HEK293 (cell line): ENCODE results near the gene NDUFB10.

Experiments used
- BCL11B ChIP-seq: fragments of 450-650 bp; formaldehyde crosslinking; IDR thresholded peaks from 2 replicates; pipeline ENCODE4 v1.5.1; 2016; ENCODE audit warnings: low read depth, missing biosample characterization, missing genetic modification characterization
- HIC1 ChIP-seq: fragments of 450-650 bp; formaldehyde crosslinking; IDR thresholded peaks from 2 replicates; pipeline ENCODE4 v1.5.1; 2016; ENCODE audit warnings: missing biosample characterization, missing genetic modification characterization
- HOXA7 ChIP-seq: sonication (generic); formaldehyde crosslinking; IDR thresholded peaks from 2 replicates; pipeline ENCODE4 v1.8.1; 2022; ENCODE audit warnings: missing genetic modification reagents, borderline replicate concordance
- INSM2 ChIP-seq: fragments of 450-650 bp; formaldehyde crosslinking; IDR thresholded peaks from 2 replicates; pipeline ENCODE4 v1.5.1; 2016; ENCODE audit warnings: missing biosample characterization, missing genetic modification characterization
- KLF7 ChIP-seq: fragments of 450-650 bp; formaldehyde crosslinking; IDR thresholded peaks from 2 replicates; pipeline ENCODE4 v1.5.1; 2016; ENCODE audit warnings: missing biosample characterization, missing genetic modification characterization, borderline replicate concordance
- PBX3 ChIP-seq: sonication (generic); formaldehyde crosslinking; IDR thresholded peaks from 2 replicates; pipeline ENCODE4 v1.8.1; 2022; ENCODE audit warnings: mild to moderate bottlenecking, moderate library complexity, missing genetic modification reagents
- PRDM6 ChIP-seq: fragments of 450-650 bp; formaldehyde crosslinking; IDR thresholded peaks from 2 replicates; pipeline ENCODE4 v1.5.1; 2017; ENCODE audit warnings: missing biosample characterization, missing genetic modification characterization
- SP2 ChIP-seq: fragments of 450-650 bp; formaldehyde crosslinking; IDR thresholded peaks from 2 replicates; pipeline ENCODE4 v1.5.1; 2016; ENCODE audit warnings: missing biosample characterization, missing genetic modification characterization
- ZBTB6 ChIP-seq: fragments of 450-650 bp; formaldehyde crosslinking; IDR thresholded peaks from 2 replicates; pipeline ENCODE4 v1.5.1; 2017; ENCODE audit warnings: missing biosample characterization, missing genetic modification characterization
- ZBTB8A ChIP-seq: fragments of 450-650 bp; formaldehyde crosslinking; IDR thresholded peaks from 2 replicates; pipeline ENCODE4 v1.5.1; 2016; ENCODE audit warnings: missing biosample characterization, missing genetic modification characterization
- ZNF169 ChIP-seq: fragments of 450-650 bp; formaldehyde crosslinking; IDR thresholded peaks from 2 replicates; pipeline ENCODE4 v1.5.1; 2016; ENCODE audit warnings: missing biosample characterization, missing genetic modification characterization
- ZNF174 ChIP-seq: fragments of 450-650 bp; formaldehyde crosslinking; IDR thresholded peaks from 2 replicates; pipeline ENCODE4 v1.5.0; 2017; ENCODE audit warnings: missing biosample characterization, mild to moderate bottlenecking, missing genetic modification characterization
- ZNF18 ChIP-seq: fragments of 450-650 bp; formaldehyde crosslinking; IDR thresholded peaks from 2 replicates; pipeline ENCODE4 v1.5.1; 2016; ENCODE audit warnings: missing biosample characterization, missing genetic modification characterization
- ZNF221 ChIP-seq: fragments of 450-650 bp; formaldehyde crosslinking; IDR thresholded peaks from 2 replicates; pipeline ENCODE4 v1.5.1; 2017; ENCODE audit warnings: missing biosample characterization, missing genetic modification characterization, borderline replicate concordance
- ZNF223 ChIP-seq: fragments of 450-650 bp; formaldehyde crosslinking; IDR thresholded peaks from 2 replicates; pipeline ENCODE4 v1.5.1; 2016; ENCODE audit warnings: missing biosample characterization, missing genetic modification characterization
- ZNF26 ChIP-seq: fragments of 450-650 bp; formaldehyde crosslinking; IDR thresholded peaks from 2 replicates; pipeline ENCODE4 v1.5.1; 2016; ENCODE audit warnings: missing biosample characterization, missing genetic modification characterization
- ZNF266 ChIP-seq: fragments of 450-650 bp; formaldehyde crosslinking; IDR thresholded peaks from 2 replicates; pipeline ENCODE4 v1.5.1; 2016; ENCODE audit warnings: missing biosample characterization, missing genetic modification characterization, low read depth
- ZNF341 ChIP-seq: fragments of 450-650 bp; formaldehyde crosslinking; IDR thresholded peaks from 2 replicates; pipeline ENCODE4; 2016; ENCODE audit warnings: low read depth, missing biosample characterization, missing genetic modification characterization
- ZNF354C ChIP-seq: fragments of 450-650 bp; formaldehyde crosslinking; IDR thresholded peaks from 2 replicates; pipeline ENCODE4 v1.5.1; 2016; ENCODE audit warnings: missing biosample characterization, missing genetic modification characterization, low read depth, borderline replicate concordance
- ZNF514 ChIP-seq: fragments of 450-650 bp; formaldehyde crosslinking; IDR thresholded peaks from 2 replicates; pipeline ENCODE4 v1.5.1; 2016; ENCODE audit warnings: missing biosample characterization, missing genetic modification characterization
- ZNF530 ChIP-seq: fragments of 450-650 bp; formaldehyde crosslinking; IDR thresholded peaks from 2 replicates; pipeline ENCODE4 v1.5.1; 2016; ENCODE audit warnings: low read depth, missing biosample characterization, missing genetic modification characterization
- ZNF555 ChIP-seq: fragments of 450-650 bp; formaldehyde crosslinking; conservative IDR thresholded peaks from 2 replicates; pipeline ENCODE4 v1.5.1; 2017; ENCODE audit warnings: missing biosample characterization, mild to moderate bottlenecking, missing genetic modification characterization, inconsistent platforms
- ZNF623 ChIP-seq: fragments of 450-650 bp; formaldehyde crosslinking; IDR thresholded peaks from 2 replicates; pipeline ENCODE4 v1.5.1; 2016; ENCODE audit warnings: missing biosample characterization, missing genetic modification characterization
- ZNF626 ChIP-seq: fragments of 450-650 bp; sonication (Bioruptor Pico); formaldehyde crosslinking; IDR thresholded peaks from 2 replicates; pipeline ENCODE4 v1.5.1; 2018; ENCODE audit warnings: missing biosample characterization, missing genetic modification characterization, inconsistent platforms
- ZNF658 ChIP-seq: fragments of 450-650 bp; formaldehyde crosslinking; IDR thresholded peaks from 2 replicates; pipeline ENCODE4; 2016; ENCODE audit warnings: missing biosample characterization, missing genetic modification characterization
- ZNF670 ChIP-seq: fragments of 450-650 bp; formaldehyde crosslinking; IDR thresholded peaks from 2 replicates; pipeline ENCODE4 v1.5.1; 2016; ENCODE audit warnings: missing biosample characterization, missing genetic modification characterization, low read depth
- ZNF701 ChIP-seq: fragments of 450-650 bp; formaldehyde crosslinking; IDR thresholded peaks from 2 replicates; pipeline ENCODE4 v1.5.1; 2016; ENCODE audit warnings: missing biosample characterization, missing genetic modification characterization
- ZNF747 ChIP-seq: fragments of 450-650 bp; formaldehyde crosslinking; IDR thresholded peaks from 2 replicates; pipeline ENCODE4 v1.5.1; 2016; ENCODE audit warnings: missing biosample characterization, missing genetic modification characterization
- ZNF837 ChIP-seq: fragments of 450-650 bp; formaldehyde crosslinking; IDR thresholded peaks from 2 replicates; pipeline ENCODE4 v1.5.1; 2016; ENCODE audit warnings: missing biosample characterization, missing genetic modification characterization

Gene NDUFB10

GRCh38 chr16:2009791-2010510 lies 50.6 kb downstream of the NDUFB10 start, which contains the start of gene ZNF598 (continued):
- TF ChIP-seq ZNF701 (tag by site-specific recombination) (no peak), ZNF530 (no peak), ZNF221 (tag by site-specific recombination) (no peak), ZNF658 (no peak), ZNF747 (no peak), PRDM6 (tag by site-specific recombination) (no peak), PBX3 (no peak), ZNF18 (tag by site-specific recombination) (no peak), INSM2 (tag by site-specific recombination) (peak; percentile 46; the same call in 1 of the 2 replicates), ZNF354C (tag by site-specific recombination) (no peak), SP2 (tag by site-specific recombination) (peak; percentile 51), HIC1 (tag by site-specific recombination) (no peak), ZNF837 (tag by site-specific recombination) (no peak), ZNF223 (no peak), ZNF623 (tag by site-specific recombination) (no peak), ZNF626 (tag by site-specific recombination) (no peak), ZNF555 (tag by site-specific recombination) (no peak), HOXA7 (CRISPR knock-in tag) (no peak), ZNF174 (tag by site-specific recombination) (no peak), ZBTB6 (tag by site-specific recombination) (0 out of 2 replicates have a peak, but pooled peaks have one; percentile 8), ZNF514 (tag by site-specific recombination) (no peak), ZNF266 (no peak), ZBTB8A (tag by site-specific recombination) (peak; percentile 53; the same call in 1 of the 2 replicates), ZNF169 (no peak), ZNF26 (tag by site-specific recombination) (no peak), BCL11B (tag by site-specific recombination) (0 out of 2 replicates have a peak, but pooled peaks have one; percentile 12), KLF7 (tag by site-specific recombination) (0 out of 2 replicates have a peak, but pooled peaks have one; percentile 40), ZNF341 (tag by site-specific recombination) (peak; percentile 39; the same call in 1 of the 2 replicates), ZNF670 (tag by site-specific recombination) (no peak)
